ENCODE measurements around the gene SMYD4. TPM values are rescaled to one million over a fixed set of nuclear protein-coding genes. Genes with fewer than 3 reads are reported as not detected.
A peak's percentile ranks its signal among the peaks of the same experiment; 100 is the strongest.

SMYD4 gene
- total RNA-seq, 2 donors from 2014 or later = 8.0 to 14.7 TPM

- Histone ChIP-seq H3K4me1 (peaks cover 11% of the 10 kb centered on the region), H3K27ac (peak overlapping the region; percentile 78), H3K27me3 (no peaks in the 10 kb centered on the region), H3K36me3 (no peaks in the 10 kb centered on the region), H3K9ac (ENCODE audit: low read depth in 2 of 2, low read length in 2 of 2) (peak overlapping the region; percentile 32 to 50), H3K9me3 (no peaks in the 10 kb centered on the region), H3K4me3 (no peak overlapping the region)
- TF ChIP-seq CTCF (IDR thresholded peaks at IDR 0.05) = no peak
- no peak for DNase-seq
- intact Hi-C loops (cut with DNase I) = loop anchor here (5.0 kb wide), 1 partner anchor 50 kb away; no protein-coding TSS in a partner anchor
Measured at GRCh38 chr17:1782171-1782567, 47.5 kb downstream of the SMYD4 start.

GRCh38 chr17:1779571-1780131 is 50.1 kb downstream of the SMYD4 start:
- DNase-seq = peak; percentile 42
- Histone ChIP-seq H3K36me3 (no peaks in the 10 kb centered on the region), H3K4me1 (peaks cover 4% of the 10 kb centered on the region), H3K27me3 (no peaks in the 10 kb centered on the region), H3K27ac (peak overlapping the region; percentile 73), H3K4me3 (no peak overlapping the region), H3K9me3 (no peaks in the 10 kb centered on the region), H3K9ac (ENCODE audit: low read depth in 2 of 2, low read length in 2 of 2) (no peak overlapping the region)
- TF ChIP-seq CTCF (IDR thresholded peaks at IDR 0.05) = no peak
- intact Hi-C loops (cut with DNase I) = loop anchor here (5.0 kb wide), 1 partner anchor 47 kb away; no protein-coding TSS in a partner anchor

GRCh38 chr17:1776857-1777256 is 52.8 kb downstream of the SMYD4 start:
- intact Hi-C loops (cut with DNase I) = no loop called here
- DNase-seq = no peak
- Histone ChIP-seq H3K27ac (no peak overlapping the region), H3K27me3 (no peaks in the 10 kb centered on the region), H3K4me1 (peaks cover 4% of the 10 kb centered on the region), H3K4me3 (no peak overlapping the region), H3K9ac (ENCODE audit: low read depth in 2 of 2, low read length in 2 of 2) (no peak overlapping the region), H3K9me3 (no peaks in the 10 kb centered on the region), H3K36me3 (no peaks in the 10 kb centered on the region)
- no peak for TF ChIP-seq CTCF (IDR thresholded peaks at IDR 0.05)

GRCh38 chr17:1776328-1776727 is 53.4 kb downstream of the SMYD4 start:
- H3K27ac ChIP-seq = no peak overlapping the region

GRCh38 chr17:1774390-1775176 is 55.1 kb downstream of the SMYD4 start:
- intact Hi-C loops (cut with DNase I) = no loop called here
- Histone ChIP-seq H3K4me1 (no peaks in the 10 kb centered on the region), H3K27ac (peak overlapping the region; percentile 25), H3K9me3 (no peaks in the 10 kb centered on the region), H3K9ac (ENCODE audit: low read depth in 2 of 2, low read length in 2 of 2) (no peak overlapping the region), H3K27me3 (no peaks in the 10 kb centered on the region), H3K36me3 (no peaks in the 10 kb centered on the region), H3K4me3 (no peak overlapping the region)
- TF ChIP-seq CTCF (IDR thresholded peaks at IDR 0.05) = no peak
- no peak for DNase-seq

More at GRCh38 chr17:1776328-1776727, 53.4 kb downstream of the SMYD4 start:
- intact Hi-C loops (cut with DNase I) = no loop called here
- H3K9ac ChIP-seq (ENCODE audit: low read depth in 2 of 2, low read length in 2 of 2) = no peak overlapping the region
- H3K27me3 ChIP-seq = no peaks in the 10 kb centered on the region
- no peak overlapping the region for H3K4me3 ChIP-seq
- H3K4me1 ChIP-seq = peaks cover 4% of the 10 kb centered on the region
- no peaks in the 10 kb centered on the region for H3K9me3 ChIP-seq
- H3K36me3 ChIP-seq = no peaks in the 10 kb centered on the region
- no peak for DNase-seq
- no peak for TF ChIP-seq CTCF (IDR thresholded peaks at IDR 0.05)
